OCI-LY7 (cell line): Measurements from ENCODE around the gene ABHD13. TPM values are rescaled to one million over a fixed set of nuclear protein-coding genes. Genes with fewer than 3 reads are reported as not detected.

ENCODE experiments used
- BruUV-seq: library from RNA; stranded (reverse); fragments of 400-500 nt; replicated peaks from 2 replicates; lab custom pipeline; 2021; lab: Mats Ljungman, UMichigan
- CTCF ChIA-PET: fragments of 300-600 bp; sonication (Branson Sonifier 250); formaldehyde crosslinking; loops from one replicate; lab custom pipeline; 2022; ENCODE audit warnings: antibody characterized with exemption; ENCODE audit not compliant: unreplicated experiment; lab: Charles Lee
- POLR2A ChIA-PET: fragments of 300-600 bp; sonication (Branson Sonifier 250); formaldehyde crosslinking; loops from one replicate; lab custom pipeline; 2022; ENCODE audit warnings: antibody characterized with exemption; lab: Charles Lee
- DNase-seq: peaks from one replicate; pipeline ENCODE4 v3.0.0-alpha.2; 2015; ENCODE audit warnings: low spot score
- H2AFZ ChIP-seq: fragments of 200-600 bp; sonication (generic), shearing (Covaris generic); 2 replicates; pipeline ENCODE4 v1.6.1; 2014; ENCODE audit warnings: mild to moderate bottlenecking, antibody characterized with exemption, low read length, moderate library complexity
- H3K27ac ChIP-seq: fragments of 200-600 bp; sonication (generic); 2 replicates; pipeline ENCODE4 v1.5.1; 2014; ENCODE audit warnings: mixed run types, low read depth, mild to moderate bottlenecking, moderate library complexity, low read length, inconsistent platforms; ENCODE audit not compliant: poor library complexity, severe bottlenecking
- H3K36me3 ChIP-seq: fragments of 200-600 bp; sonication (generic); 2 replicates; pipeline ENCODE4 v1.6.1; 2014; ENCODE audit warnings: mild to moderate bottlenecking, antibody characterized with exemption, low read length, moderate library complexity, mixed read lengths; ENCODE audit not compliant: insufficient read depth
- H3K4me1 ChIP-seq: fragments of 200-600 bp; sonication (generic); 2 replicates; pipeline ENCODE4 v1.5.1; 2014; ENCODE audit warnings: mild to moderate bottlenecking, low read length; ENCODE audit not compliant: insufficient read depth, poor library complexity, severe bottlenecking
- H3K4me2 ChIP-seq: fragments of 200-600 bp; sonication (generic); 2 replicates; pipeline ENCODE4 v1.6.1; 2014; ENCODE audit warnings: mild to moderate bottlenecking, low read length
- H3K4me3 ChIP-seq: fragments of 200-600 bp; sonication (generic); 2 replicates; pipeline ENCODE4 v1.5.1; 2014; ENCODE audit warnings: mild to moderate bottlenecking, low read depth, low read length; ENCODE audit not compliant: poor library complexity, severe bottlenecking
- H3K79me2 ChIP-seq: fragments of 200-600 bp; sonication (generic); 2 replicates; pipeline ENCODE4 v1.6.1; 2016; ENCODE audit warnings: low read depth, mild to moderate bottlenecking, low read length, moderate library complexity, mixed read lengths; ENCODE audit not compliant: insufficient read depth
- H3K9me2 ChIP-seq: fragments of 200-600 bp; sonication (generic); 2 replicates; pipeline ENCODE4 v1.6.1; 2016; ENCODE audit warnings: mild to moderate bottlenecking, low read length, mixed read lengths; ENCODE audit not compliant: insufficient read depth
- H3K9me3 ChIP-seq: fragments of 200-600 bp; sonication (generic); 2 replicates; pipeline ENCODE4 v1.6.1; 2014; ENCODE audit warnings: mild to moderate bottlenecking, mixed run types, low read length, mixed read lengths
- H4K20me1 ChIP-seq: fragments of 200-600 bp; sonication (generic); 2 replicates; pipeline ENCODE4 v1.6.1; 2014; ENCODE audit warnings: mild to moderate bottlenecking, antibody characterized with exemption, low read length, moderate library complexity, mixed read lengths; ENCODE audit not compliant: insufficient read depth
- EZH2phosphoT487 ChIP-seq: fragments of 200-600 bp; sonication (generic); IDR thresholded peaks from 2 replicates; pipeline ENCODE4 v1.6.1; 2018; ENCODE audit warnings: low read depth, borderline replicate concordance, mild to moderate bottlenecking, mixed run types, antibody characterized with exemption, low read length, moderate library complexity, mixed read lengths
- intact Hi-C: fragments of 100-400 bp; cut with micrococcal nuclease; formaldehyde crosslinking; loops from one replicate; pipeline ENCODE4 v1.10.0; 2022; ENCODE audit not compliant: unreplicated experiment
- total RNA-seq, 2 experiments: library from RNA; depleted of rRNA in 1 of 2; stranded (reverse); fragments of >200 nt in 1 of 2; shearing (Covaris generic) in 1 of 2; gene quantifications; 2 replicates each; pipeline ENCODE4 v1.2.3, GENCODE V29; 2014 to 2022
- TF ChIP-seq, protein P1 (sequence below): fragments of 200-600 bp; sonication (generic); conservative IDR thresholded peaks from 2 replicates; pipeline ENCODE4 v1.5.1; 2014; ENCODE audit warnings: mild to moderate bottlenecking, antibody characterized with exemption, low read length, moderate library complexity, mixed read lengths

Gene ABHD13
- total RNA-seq, 2 experiments from 2014 or later, result 2.1 to 3.3 TPM

DNA sequence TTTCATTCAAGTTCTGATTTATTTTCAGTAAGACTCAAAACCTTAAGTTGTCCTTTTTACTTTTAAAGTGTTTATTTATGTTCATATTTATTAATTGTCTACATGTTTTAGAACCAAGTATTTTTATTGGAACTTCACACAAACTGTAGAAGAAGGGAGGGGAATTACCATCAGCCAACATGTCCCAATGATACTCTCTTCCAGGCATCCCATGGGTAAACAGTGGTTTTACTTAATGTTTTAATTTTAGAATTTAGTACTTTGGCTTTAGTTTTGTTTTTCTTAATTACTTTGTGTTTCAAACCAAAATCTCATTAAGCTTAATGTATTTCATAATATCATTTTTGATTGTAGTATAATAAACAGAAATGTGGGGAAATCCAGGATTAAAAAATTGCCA lies 56.5 kb downstream of the ABHD13 start:
- no peaks in the 10 kb centered on the region for H3K9me3 ChIP-seq
- POLR2A ChIA-PET, result no interaction called here
- H3K4me1 ChIP-seq, result peaks cover 3% of the 10 kb centered on the region
- H3K36me3 ChIP-seq, result no peaks in the 10 kb centered on the region
- H2AFZ ChIP-seq, result no peak overlapping the region
- DNase-seq, result no peak
- no peak overlapping the region for H3K4me3 ChIP-seq
- H3K79me2 ChIP-seq, result no peaks in the 10 kb centered on the region
- CTCF ChIA-PET, result no interaction called here
- intact Hi-C loops, result no loop called here
- no peak overlapping the region for H3K4me2 ChIP-seq
- no peaks in the 10 kb centered on the region for H4K20me1 ChIP-seq
- no peaks in the 10 kb centered on the region for H3K9me2 ChIP-seq
- H3K27ac ChIP-seq, result no peak overlapping the region
- no peak for TF ChIP-seq EZH2phosphoT487
- TF ChIP-seq, protein P1, sequence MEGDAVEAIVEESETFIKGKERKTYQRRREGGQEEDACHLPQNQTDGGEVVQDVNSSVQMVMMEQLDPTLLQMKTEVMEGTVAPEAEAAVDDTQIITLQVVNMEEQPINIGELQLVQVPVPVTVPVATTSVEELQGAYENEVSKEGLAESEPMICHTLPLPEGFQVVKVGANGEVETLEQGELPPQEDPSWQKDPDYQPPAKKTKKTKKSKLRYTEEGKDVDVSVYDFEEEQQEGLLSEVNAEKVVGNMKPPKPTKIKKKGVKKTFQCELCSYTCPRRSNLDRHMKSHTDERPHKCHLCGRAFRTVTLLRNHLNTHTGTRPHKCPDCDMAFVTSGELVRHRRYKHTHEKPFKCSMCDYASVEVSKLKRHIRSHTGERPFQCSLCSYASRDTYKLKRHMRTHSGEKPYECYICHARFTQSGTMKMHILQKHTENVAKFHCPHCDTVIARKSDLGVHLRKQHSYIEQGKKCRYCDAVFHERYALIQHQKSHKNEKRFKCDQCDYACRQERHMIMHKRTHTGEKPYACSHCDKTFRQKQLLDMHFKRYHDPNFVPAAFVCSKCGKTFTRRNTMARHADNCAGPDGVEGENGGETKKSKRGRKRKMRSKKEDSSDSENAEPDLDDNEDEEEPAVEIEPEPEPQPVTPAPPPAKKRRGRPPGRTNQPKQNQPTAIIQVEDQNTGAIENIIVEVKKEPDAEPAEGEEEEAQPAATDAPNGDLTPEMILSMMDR, result no peak
- no TSS peak for BruUV-seq

DNA sequence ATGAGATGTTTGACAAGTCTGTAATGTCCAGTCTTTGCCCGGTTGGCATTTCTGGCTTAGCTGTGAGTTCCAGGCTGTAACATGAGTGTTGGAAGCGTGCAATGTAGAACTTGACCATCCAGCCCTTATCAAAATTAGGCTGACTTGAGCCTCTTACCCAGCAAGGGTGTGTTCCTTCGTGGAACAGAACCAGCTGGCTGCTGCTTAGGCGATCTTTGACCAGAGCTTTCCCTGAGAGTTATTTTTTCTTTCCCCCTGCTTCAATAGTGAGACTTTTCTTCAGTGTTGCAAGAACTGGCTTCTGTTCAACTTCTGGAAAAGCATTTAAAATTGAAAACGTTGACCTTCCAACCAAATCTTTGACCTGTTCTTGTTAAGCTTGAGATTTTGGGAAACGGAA lies 57.9 kb downstream of the ABHD13 start:
- Histone ChIP-seq H3K27ac (no peak overlapping the region), H3K9me3 (no peaks in the 10 kb centered on the region), H3K9me2 (no peaks in the 10 kb centered on the region), H3K79me2 (no peaks in the 10 kb centered on the region), H4K20me1 (no peaks in the 10 kb centered on the region), H3K4me1 (no peaks in the 10 kb centered on the region), H2AFZ (no peak overlapping the region), H3K4me3 (no peak overlapping the region), H3K36me3 (no peaks in the 10 kb centered on the region), H3K4me2 (no peak overlapping the region)
- DNase-seq, result no peak
- no peak for TF ChIP-seq EZH2phosphoT487
- TF ChIP-seq, protein P1, result no peak
- CTCF ChIA-PET, result no interaction called here
- POLR2A ChIA-PET, result interaction anchor here (0.6 to 0.7 kb wide), 2 partner anchors 99 to 255 kb away, joined by 3 read pairs; no protein-coding TSS in a partner anchor
- intact Hi-C loops, result no loop called here
- BruUV-seq, result no TSS peak

DNA sequence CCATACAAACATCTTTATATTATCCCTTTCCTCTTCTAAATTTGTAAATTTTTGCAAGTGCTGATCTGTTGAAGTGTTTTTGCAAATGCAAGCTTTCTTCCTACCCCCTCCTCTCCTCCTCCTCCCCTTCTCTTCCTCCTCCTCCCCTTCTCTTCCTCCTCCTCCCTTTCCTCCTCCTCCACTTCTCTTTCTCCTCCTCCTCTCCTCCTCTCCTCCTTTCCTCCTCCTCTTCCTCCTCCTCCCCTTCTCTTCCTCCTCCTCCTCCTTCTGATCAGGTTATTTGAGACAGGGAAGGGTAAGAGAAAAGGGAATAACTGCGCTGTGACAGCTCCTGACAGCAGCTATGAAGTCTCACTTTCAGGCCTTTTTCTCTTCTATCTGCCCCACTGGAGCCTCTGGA lies 60.3 kb downstream of the ABHD13 start:
- H4K20me1 ChIP-seq, result no peaks in the 10 kb centered on the region
- no peak overlapping the region for H2AFZ ChIP-seq
- no peaks in the 10 kb centered on the region for H3K79me2 ChIP-seq
- H3K9me3 ChIP-seq, result no peaks in the 10 kb centered on the region
- intact Hi-C loops, result no loop called here
- BruUV-seq, result no TSS peak
- TF ChIP-seq, protein P1, result no peak
- TF ChIP-seq EZH2phosphoT487, result no peak
- no peak overlapping the region for H3K4me2 ChIP-seq
- no peaks in the 10 kb centered on the region for H3K9me2 ChIP-seq
- ChIA-PET CTCF (no interaction called here), POLR2A (no interaction called here)
- DNase-seq, result no peak
- no peak overlapping the region for H3K4me3 ChIP-seq
- no peaks in the 10 kb centered on the region for H3K36me3 ChIP-seq
- H3K27ac ChIP-seq, result no peak overlapping the region
- H3K4me1 ChIP-seq, result no peaks in the 10 kb centered on the region
